Middle frontal gyrus (tissue), 1 donor: Measurements from ENCODE around the gene DIP2C.
"Not testable (repeated sequence)": the region's sequence is repeated elsewhere in the genome, so short reads cannot be mapped to it uniquely, and the experiment has no call there.

Source experiments
- DNase-seq: peaks from one replicate; pipeline ENCODE4 v3.0.0-alpha.2; 2015; ENCODE audit warnings: low spot score; ENCODE audit errors: extremely low spot score

Gene DIP2C

GRCh38 chr10:700183-700582 is 10.7 kb upstream of the DIP2C start:
- DNase-seq, result not testable (repeated sequence)

GRCh38 chr10:697097-697875 is 7.8 kb upstream of the DIP2C start:
- no peak for DNase-seq

- no peak for DNase-seq
Measured at GRCh38 chr10:695396-695795, 5.9 kb upstream of the DIP2C start.

DNA sequence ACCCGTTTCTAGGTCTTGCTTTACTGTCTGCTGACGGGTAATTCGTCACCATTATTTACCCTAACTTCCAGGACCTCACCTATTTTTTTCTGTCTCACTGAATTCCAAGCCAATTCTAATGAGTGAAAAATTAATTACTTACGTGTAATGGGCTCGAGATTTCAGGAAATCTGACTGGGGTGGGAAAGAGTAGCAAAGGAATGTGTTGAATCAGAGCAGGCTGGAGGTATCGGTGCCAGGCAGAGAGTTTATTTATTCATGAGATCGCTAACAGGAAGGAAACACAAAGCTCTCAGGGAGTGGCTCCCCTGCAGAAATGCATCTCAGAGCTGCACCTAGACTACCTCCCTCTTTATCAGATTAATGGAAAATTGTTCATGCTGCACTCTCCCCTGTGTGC is 4.0 kb upstream of the DIP2C start:
- DNase-seq, result no peak

DNA sequence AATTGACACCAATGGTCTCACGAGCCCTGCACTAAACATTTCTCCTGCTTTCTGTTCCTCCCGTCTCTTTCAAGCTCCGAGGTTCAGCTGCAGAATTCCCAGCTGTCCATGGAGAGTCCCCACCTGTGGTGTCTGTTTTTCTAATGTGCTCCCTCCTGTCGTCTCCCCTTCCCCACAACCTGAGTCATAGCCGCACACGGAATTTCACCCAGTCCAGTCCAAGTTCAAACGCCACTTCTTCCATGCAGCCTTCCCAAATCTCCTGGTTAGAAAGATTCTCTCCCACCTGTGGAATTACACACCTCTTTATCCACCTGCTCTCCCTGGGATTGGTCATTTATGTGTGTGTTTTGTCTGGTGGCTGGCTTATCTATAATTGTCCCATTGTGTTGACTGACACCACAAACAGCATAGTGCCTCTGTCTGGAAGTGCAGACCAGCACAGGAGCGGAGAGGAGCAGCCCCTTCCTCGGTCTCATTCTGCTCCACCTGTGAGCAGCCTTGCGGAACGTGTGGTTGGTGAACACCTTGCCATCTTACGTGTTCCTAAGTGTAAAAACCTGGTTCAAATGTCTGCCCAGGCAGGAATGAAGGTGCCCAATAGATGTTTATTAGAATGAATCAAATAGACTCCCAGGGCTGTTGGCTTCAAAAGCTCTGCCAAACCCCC is 3.3 kb upstream of the DIP2C start:
- DNase-seq, result no peak

- no peak for DNase-seq
Measured at GRCh38 chr10:691216-691615, 1.7 kb upstream of the DIP2C start.

- DNase-seq, result no peak
Measured at GRCh38 chr10:690372-691161, 1.1 kb upstream of the DIP2C start.

DNA sequence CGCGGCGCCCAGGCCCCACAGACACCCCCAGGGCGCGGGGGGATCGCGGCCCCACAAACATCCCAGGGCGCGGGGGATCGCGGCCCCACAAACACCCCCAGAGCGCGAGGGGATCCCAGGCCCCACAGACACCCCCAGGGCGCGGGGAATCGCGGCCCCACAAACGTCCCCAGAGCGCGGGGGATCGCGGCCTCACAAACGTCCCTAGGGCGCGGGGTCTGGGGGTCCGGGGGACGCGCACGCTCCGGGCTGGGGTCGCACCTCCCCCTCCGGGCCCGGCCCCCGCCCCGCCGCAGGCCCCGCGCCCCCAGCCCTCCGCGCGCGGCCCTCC is 382 bp downstream of the DIP2C start:
- no peak for DNase-seq

DNA sequence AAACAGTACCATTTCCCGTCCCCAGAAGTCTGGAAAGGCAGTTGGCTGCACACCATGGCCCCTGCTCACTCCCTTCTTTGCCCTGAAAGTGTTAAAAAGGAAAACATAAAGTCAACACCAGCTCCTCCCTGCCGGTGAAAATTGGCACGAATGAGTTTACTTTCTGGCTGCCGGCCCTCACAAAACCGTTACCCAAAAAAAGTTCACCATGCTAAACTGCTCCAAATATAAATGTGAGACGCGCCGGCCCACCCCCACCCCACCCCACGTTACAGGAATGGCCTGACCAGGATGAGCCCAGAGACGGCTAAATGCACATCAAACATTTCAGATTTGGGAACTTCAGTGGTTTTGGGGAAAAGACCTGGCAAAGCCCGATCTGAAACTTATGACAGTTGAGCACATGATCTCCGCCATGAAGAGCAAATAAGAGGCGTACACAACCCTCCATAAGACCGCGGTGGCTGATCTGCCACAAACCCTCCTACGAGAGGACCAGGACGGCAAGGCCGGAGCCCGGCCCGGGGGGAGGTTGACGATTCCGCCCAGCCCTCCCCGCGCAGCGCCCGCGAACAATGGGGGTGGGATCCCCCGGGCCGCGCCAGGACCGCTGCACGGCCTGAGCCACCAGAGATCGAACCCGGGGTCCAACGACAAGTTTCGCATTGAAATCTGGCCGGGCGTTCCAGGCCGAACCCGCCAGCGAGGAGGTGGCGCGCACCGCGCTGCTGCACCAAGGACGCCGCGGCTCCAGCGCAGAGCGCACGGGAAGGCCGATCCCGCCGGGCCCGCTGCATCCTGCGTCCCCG is 952 bp downstream of the DIP2C start:
- DNase-seq, result no peak

DNA sequence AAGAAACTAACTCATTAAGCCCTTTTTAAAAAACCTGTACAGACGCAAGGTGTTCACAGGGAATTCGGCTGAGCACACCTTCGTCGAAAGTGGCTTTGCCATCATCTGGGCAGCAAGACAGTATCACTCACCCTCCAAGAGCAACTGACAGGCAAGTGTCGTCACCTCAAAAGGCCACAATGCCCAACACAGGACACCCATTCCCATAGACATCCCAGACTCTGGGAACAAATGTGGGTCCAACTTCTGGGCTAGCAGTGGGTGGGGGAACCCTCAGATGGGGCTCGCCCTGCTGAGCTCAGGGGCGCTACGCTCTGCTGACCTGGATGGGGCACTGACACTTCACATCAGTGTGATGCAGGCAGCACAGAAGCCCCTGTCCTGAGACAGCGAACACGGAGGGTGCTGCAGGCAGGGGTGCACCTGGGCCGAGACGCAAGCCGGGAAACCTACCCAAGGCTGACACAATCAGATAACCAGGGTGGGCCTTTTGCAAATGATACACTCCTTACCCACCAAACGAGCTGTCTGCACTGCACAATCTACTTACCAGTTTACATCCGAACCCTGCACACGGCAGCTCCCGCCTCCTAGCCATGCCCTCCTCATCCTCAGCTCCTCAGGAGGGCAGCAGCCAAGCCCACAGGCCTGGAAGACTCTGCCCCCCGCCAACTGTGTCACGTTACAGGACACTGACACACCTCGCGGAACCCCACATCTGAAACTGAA is 1.7 kb downstream of the DIP2C start:
- no peak for DNase-seq

GRCh38 chr10:686155-686931 is 3.1 kb downstream of the DIP2C start:
- DNase-seq, result no peak

- no peak for DNase-seq
Measured at GRCh38 chr10:685613-686012, 3.9 kb downstream of the DIP2C start.

GRCh38 chr10:683448-684071 is 5.9 kb downstream of the DIP2C start:
- DNase-seq, result no peak

- DNase-seq, result no peak
Measured at GRCh38 chr10:682931-683447, 6.5 kb downstream of the DIP2C start.

GRCh38 chr10:681670-682318 is 7.7 kb downstream of the DIP2C start:
- DNase-seq, result no peak

DNA sequence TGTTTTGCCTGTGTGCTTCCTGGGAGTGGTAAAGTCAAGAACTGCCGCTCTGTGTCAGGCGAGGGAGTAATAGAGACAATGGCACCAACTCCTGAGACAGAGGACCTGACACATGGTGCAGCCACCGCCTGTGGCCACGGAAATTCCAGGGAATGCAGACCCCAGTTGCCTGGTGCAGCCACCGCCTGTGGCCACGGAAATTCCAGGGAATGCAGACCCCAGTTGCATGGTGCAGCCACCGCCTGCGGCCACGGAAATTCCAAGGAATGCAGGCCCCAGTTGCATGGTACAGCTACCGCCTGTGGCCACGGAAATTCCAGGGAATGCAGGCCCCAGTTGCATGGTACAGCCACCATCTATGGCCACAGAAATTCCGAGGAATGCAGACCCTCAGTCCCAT is 8.7 kb downstream of the DIP2C start:
- no peak for DNase-seq

- no peak for DNase-seq
Measured at GRCh38 chr10:680146-680545, 9.3 kb downstream of the DIP2C start.

DNA sequence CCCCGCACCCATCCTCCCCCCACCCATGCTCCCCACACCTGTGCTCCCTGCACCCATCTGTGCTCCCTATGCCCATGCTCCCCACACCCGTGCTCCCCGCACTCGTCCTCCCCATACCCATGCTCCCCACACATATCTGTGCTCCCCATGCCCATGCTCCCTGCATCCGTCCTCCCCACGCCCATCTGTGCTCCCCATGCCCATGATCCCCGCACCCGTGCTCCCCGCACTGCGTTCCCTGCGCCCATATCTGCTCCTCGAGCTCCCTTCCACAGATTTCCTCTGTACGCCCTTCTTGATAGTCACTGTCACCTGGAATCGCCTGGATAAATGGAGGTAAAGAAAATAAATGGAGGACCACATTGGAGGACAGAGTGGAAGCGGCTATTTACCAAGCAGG is 9.9 kb downstream of the DIP2C start:
- no peak for DNase-seq

GRCh38 chr10:678662-679005 is 10.8 kb downstream of the DIP2C start:
- DNase-seq, result not testable (repeated sequence)
